ENCODE results near the gene MANEAL.
A peak's percentile ranks its signal among the peaks of the same experiment; 100 is the strongest.

Gene MANEAL

DNA sequence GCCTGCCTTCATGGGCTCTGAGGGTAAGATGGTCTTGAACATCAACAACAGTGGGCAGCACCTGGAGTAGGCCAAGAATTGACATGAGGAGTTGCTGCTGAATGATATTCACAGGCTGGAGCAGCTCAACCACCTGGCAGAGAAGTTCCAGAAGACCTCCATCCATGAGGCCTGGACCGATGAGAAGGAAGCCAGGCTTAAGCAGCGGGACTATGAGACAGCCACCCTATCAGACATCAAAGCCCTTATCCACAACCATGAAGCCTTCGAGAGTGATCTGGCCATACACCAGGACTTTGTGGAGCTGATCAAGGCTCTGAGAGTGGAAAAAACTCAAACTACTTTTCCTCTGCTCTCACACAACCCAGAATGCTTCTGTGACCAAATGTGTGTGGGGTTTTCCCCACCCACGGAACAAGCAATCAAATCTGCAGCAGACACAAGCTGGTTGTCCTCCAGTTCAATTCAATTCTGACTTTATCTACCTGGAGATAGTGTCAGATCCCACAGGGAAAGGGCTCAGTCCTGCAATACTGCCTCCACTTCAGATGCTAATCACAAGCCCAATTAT is 16.6 kb upstream of the MANEAL start:
- Histone ChIP-seq H4K20me1 (ENCODE audit: insufficient read depth) (no peaks in the 10 kb centered on the region), H2AFZ (ENCODE audit: low read depth) (no peak overlapping the region), H3K4me2 (no peak overlapping the region), H3K4me1 (ENCODE audit: low read depth, poor library complexity, severe bottlenecking) (no peaks in the 10 kb centered on the region), H3K36me3 (ENCODE audit: insufficient read depth) (no peaks in the 10 kb centered on the region), H3K4me3 (IDR thresholded peaks at IDR 0.05; ENCODE audit: insufficient read depth, low read depth, low read length) (no peak overlapping the region), H3K27ac (no peak overlapping the region), H3K79me2 (ENCODE audit: insufficient read depth, low read depth) (no peaks in the 10 kb centered on the region), H3K9ac (no peak overlapping the region), H3K27me3 (ENCODE audit: insufficient read depth, low read depth) (no peaks in the 10 kb centered on the region)
- TF ChIP-seq, protein P1, sequence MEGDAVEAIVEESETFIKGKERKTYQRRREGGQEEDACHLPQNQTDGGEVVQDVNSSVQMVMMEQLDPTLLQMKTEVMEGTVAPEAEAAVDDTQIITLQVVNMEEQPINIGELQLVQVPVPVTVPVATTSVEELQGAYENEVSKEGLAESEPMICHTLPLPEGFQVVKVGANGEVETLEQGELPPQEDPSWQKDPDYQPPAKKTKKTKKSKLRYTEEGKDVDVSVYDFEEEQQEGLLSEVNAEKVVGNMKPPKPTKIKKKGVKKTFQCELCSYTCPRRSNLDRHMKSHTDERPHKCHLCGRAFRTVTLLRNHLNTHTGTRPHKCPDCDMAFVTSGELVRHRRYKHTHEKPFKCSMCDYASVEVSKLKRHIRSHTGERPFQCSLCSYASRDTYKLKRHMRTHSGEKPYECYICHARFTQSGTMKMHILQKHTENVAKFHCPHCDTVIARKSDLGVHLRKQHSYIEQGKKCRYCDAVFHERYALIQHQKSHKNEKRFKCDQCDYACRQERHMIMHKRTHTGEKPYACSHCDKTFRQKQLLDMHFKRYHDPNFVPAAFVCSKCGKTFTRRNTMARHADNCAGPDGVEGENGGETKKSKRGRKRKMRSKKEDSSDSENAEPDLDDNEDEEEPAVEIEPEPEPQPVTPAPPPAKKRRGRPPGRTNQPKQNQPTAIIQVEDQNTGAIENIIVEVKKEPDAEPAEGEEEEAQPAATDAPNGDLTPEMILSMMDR (conservative IDR thresholded peaks at IDR 0.05; ENCODE audit: low read depth, low read length): no peak

DNA sequence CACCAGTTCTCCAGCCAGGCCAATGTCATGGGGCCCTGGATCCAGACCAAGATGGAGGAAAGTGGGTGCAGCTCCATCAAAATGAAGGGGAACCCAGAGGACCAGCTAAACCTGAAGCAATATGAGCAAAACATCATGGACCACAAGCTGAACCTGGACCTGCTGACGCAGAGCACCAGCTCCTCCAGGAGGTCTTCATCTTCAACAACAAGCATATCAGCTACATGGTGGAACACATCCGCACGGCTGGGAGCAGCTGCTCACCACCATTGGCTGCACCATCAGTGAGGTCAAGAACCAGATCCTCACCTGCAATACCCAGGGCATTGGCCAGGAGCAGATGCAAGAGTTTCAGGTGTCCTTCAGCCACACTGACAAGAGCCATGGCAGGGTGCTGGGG is 15.0 kb upstream of the MANEAL start:
- Histone ChIP-seq H3K4me3 (IDR thresholded peaks at IDR 0.05; ENCODE audit: insufficient read depth, low read depth, low read length) (no peak overlapping the region), H3K4me1 (ENCODE audit: low read depth, poor library complexity, severe bottlenecking) (no peaks in the 10 kb centered on the region), H3K9ac (no peak overlapping the region), H3K27me3 (ENCODE audit: insufficient read depth, low read depth) (no peaks in the 10 kb centered on the region), H3K79me2 (ENCODE audit: insufficient read depth, low read depth) (no peaks in the 10 kb centered on the region), H3K4me2 (no peak overlapping the region), H3K36me3 (ENCODE audit: insufficient read depth) (no peaks in the 10 kb centered on the region), H3K27ac (no peak overlapping the region), H4K20me1 (ENCODE audit: insufficient read depth) (no peaks in the 10 kb centered on the region), H2AFZ (ENCODE audit: low read depth) (no peak overlapping the region)
- TF ChIP-seq, protein P1 (conservative IDR thresholded peaks at IDR 0.05; ENCODE audit: low read depth, low read length): no peak

DNA sequence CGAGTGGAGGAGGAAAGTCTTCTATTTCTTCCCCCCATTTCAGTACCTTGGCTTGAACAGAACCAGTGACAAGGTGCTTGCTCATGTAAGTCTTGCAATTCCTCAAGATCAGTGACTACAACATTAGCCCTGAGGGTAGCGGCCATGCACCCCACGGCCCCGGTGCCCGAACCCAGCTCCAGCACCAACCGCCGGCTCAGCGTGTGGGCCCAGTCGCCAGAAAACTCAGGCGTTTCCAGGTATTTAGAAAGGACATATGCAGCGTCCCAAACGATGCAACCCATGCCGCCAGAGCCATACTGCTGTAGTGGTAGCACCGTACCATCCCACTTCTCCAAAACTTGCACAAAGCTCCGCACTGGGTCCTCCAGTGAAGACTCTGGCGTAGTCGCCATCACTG is 11.2 kb upstream of the MANEAL start:
- Histone ChIP-seq H4K20me1 (ENCODE audit: insufficient read depth) (no peaks in the 10 kb centered on the region), H3K4me3 (IDR thresholded peaks at IDR 0.05; ENCODE audit: insufficient read depth, low read depth, low read length) (no peak overlapping the region), H3K27ac (no peak overlapping the region), H3K4me1 (ENCODE audit: low read depth, poor library complexity, severe bottlenecking) (no peaks in the 10 kb centered on the region), H3K9ac (no peak overlapping the region), H3K4me2 (no peak overlapping the region), H3K36me3 (ENCODE audit: insufficient read depth) (no peaks in the 10 kb centered on the region), H3K27me3 (ENCODE audit: insufficient read depth, low read depth) (no peaks in the 10 kb centered on the region), H3K79me2 (ENCODE audit: insufficient read depth, low read depth) (no peaks in the 10 kb centered on the region), H2AFZ (ENCODE audit: low read depth) (no peak overlapping the region)
- TF ChIP-seq, protein P1 (conservative IDR thresholded peaks at IDR 0.05; ENCODE audit: low read depth, low read length): no peak

DNA sequence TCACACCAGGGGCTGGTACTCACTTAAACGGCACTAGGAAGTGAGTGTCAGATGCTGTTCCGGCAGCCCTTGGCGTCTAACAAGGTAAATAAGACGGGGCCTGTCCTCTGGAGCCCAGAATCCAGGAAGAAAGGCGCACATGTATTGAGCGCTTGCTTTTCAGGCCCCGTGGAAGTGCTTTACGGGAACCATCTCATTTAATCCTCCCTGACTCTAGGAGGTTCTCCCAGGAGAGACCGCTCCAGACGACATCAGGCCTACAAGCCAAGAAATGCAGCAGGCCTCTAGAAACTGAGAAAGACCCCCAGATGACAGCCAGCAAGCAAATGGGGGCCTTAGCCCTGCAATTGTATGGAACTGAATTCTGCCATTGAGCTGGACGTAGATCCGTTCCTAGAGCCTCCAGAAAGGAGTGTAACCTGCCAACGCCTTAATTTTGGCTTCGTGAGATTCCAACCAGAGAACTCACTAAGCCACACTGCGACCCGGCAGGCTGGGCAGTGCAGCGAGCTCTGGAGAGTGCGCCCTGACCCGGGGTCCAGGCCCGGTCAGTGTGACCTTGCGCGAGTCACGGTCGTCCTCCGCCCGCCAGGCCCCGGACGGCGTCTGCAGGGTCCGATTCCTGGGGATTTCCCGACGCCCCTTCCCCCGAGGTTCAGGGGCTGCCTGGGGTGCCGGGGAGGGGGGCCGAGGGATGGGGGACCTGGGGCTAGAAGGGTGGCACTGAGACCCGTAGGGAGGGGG is 532 bp upstream of the MANEAL start:
- Histone ChIP-seq H3K4me3 (IDR thresholded peaks at IDR 0.05; ENCODE audit: insufficient read depth, low read depth, low read length) (no peak overlapping the region), H4K20me1 (ENCODE audit: insufficient read depth) (no peaks in the 10 kb centered on the region), H3K27me3 (ENCODE audit: insufficient read depth, low read depth) (no peaks in the 10 kb centered on the region), H3K9ac (no peak overlapping the region), H3K4me1 (ENCODE audit: low read depth, poor library complexity, severe bottlenecking) (peaks cover 36% of the 10 kb centered on the region), H3K27ac (no peak overlapping the region), H2AFZ (ENCODE audit: low read depth) (peak overlapping the region; percentile 75; the same call in 1 of the 2 replicates), H3K36me3 (ENCODE audit: insufficient read depth) (no peaks in the 10 kb centered on the region), H3K79me2 (ENCODE audit: insufficient read depth, low read depth) (peaks cover 10% of the 10 kb centered on the region; the same call in 1 of the 2 replicates), H3K4me2 (peak overlapping the region; percentile 39; the same call in 1 of the 2 replicates)
- TF ChIP-seq, protein P1 (conservative IDR thresholded peaks at IDR 0.05; ENCODE audit: low read depth, low read length): no peak

Measured in KMS-11 (cell line).